Mesodermal cell (in vitro differentiated cells): ENCODE results near the gene DCUN1D2.

Experiments
- H3K27ac ChIP-seq: 2 replicates; pipeline ENCODE4 v1.7.0; 2013; ENCODE audit warnings: mild to moderate bottlenecking, low read depth, low read length, moderate library complexity; ENCODE audit not compliant: severe bottlenecking
- H3K36me3 ChIP-seq: 2 replicates; pipeline ENCODE4 v1.7.1; 2013; ENCODE audit warnings: mild to moderate bottlenecking, low read length, moderate library complexity; ENCODE audit not compliant: control insufficient read depth, insufficient read depth
- H3K4me1 ChIP-seq: one replicate; pipeline ENCODE4 v1.7.1; 2013; ENCODE audit warnings: mild to moderate bottlenecking, low read length; ENCODE audit not compliant: insufficient read depth, control insufficient read depth, poor library complexity, severe bottlenecking
- H3K4me3 ChIP-seq: 2 replicates; pipeline ENCODE4 v1.7.0; 2013; ENCODE audit warnings: low read length, control low read depth, mild to moderate bottlenecking; ENCODE audit not compliant: insufficient read depth, poor library complexity, severe bottlenecking; ENCODE audit errors: extremely low read depth
- H3K9me3 ChIP-seq: 2 replicates; pipeline ENCODE4 v1.7.1; 2013; ENCODE audit warnings: mild to moderate bottlenecking, low read length, moderate library complexity; ENCODE audit not compliant: control insufficient read depth
- WGBS, 2 experiments: methylation state at CpG; one replicate each; pipeline ENCODE4 v1.1.5; 2013; ENCODE audit warnings: missing lambda C conversion rate in 2 of 2; ENCODE audit not compliant: insufficient coverage in 2 of 2; 5-methylcytosine and 5-hydroxymethylcytosine counted together

DCUN1D2 gene

DNA sequence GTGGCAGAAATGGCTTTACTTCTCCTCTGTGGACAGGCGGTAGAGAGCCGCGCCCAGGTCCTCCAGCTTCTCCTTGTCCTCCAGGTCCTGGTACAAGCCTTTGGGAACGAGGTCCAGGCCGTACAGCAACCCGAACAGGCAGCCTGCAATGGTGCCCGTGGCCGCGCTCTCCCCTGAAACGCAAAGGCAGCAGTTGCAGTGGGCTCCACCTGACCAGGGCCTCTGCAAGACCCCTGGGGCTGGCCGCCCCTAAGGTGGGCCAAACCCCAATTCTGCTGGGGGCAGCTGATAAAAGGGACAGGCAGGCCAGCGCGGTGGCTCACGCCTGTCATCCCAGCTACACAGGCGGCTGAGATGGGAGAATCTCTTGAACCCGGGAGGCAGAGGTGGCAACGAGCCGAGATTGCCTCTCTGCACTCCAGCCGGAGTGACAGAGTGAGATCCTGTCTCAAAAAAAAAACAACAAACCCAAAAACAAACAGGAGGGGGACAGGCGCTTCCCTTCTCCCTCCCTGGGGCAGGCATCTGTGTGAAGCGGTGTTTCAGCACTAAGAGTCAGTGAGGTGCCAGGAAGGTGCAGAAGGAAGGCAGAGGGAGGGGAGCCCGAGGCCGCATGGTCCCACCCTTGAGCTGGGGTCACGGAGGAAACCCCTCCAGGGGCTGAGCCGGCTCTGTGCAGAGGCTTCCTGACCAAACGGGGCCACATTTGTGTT lies 67.5 kb downstream of the DCUN1D2 start:
- 93% methylated on average over 21 to 26 of the region's 26 CpGs for WGBS, 2 experiments
- Histone ChIP-seq H3K36me3 (no peaks in the 10 kb centered on the region), H3K9me3 (no peaks in the 10 kb centered on the region), H3K27ac (no peak overlapping the region), H3K4me1 (no peaks in the 10 kb centered on the region), H3K4me3 (no peak overlapping the region)

DNA sequence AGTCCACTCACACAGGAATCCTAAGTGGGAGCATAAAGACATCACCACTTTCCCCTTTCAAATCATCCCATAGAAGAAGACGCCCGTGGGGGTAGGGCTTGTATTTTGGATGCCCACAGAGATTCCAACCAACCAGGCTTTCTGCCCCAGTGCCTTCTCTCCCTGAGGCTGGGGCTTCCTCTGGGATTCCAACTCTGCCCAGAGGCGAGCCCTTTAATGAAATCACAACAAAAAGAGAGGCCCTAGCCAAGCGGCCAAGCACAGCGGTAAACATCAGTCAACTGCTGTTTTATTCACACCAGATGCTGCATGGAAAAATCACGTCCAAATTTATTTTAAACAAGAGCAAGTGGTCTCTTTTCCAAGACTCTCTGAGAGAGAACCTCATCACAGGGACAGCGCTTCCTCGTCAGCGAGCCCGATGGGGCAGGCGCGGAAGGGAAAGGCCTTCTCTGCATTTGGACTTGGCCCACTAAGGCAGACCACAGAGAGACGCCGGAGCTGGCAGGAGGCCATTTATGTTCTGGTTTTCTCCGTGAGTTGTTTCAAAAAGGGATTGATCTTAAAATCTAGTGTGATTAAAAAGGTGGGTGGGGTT lies 68.7 kb downstream of the DCUN1D2 start:
- Histone ChIP-seq H3K4me1 (no peaks in the 10 kb centered on the region), H3K36me3 (no peaks in the 10 kb centered on the region), H3K9me3 (no peaks in the 10 kb centered on the region), H3K27ac (no peak overlapping the region), H3K4me3 (no peak overlapping the region)
- WGBS, 2 experiments, result 89 to 90% methylated on average over 12 to 13 of the region's 15 CpGs

DNA sequence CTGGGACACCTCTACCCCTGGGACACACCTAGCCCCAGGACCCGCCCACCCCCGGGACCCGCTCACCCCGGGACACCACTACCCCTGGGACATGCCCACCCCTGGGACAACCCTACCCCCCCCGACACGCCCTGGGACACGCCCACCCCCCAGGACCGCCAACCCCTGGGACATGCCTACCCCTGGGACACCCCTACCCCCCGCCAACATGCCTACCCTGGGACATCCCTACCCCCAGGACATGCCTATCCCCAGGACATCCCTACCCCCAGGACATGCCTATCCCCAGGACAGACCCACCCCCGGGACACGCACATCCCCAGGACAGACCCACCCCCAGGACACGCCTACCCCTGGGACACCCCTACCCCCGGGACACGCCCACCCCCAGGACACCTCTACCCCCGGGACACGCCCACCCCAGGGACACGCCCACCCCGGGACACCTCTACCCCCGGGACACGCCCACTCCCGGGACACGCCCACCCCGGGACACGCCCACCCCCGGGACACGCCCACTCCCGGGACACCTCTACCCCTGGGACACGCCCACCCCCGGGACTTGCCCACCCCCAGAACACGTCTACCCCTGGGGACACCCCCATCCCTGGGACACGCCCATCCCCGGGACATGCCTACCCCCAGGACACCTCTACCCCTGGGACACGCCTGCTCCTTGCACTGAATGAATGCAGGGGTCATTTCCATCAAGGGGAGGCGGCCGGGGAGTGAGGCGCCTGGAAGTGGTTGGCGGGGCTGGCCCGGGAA lies 69.5 kb downstream of the DCUN1D2 start:
- WGBS, 2 experiments, result 94% methylated on average over 5 of the region's 38 CpGs; no CpG with 5 or more reads in 1 of the 2 experiments
- Histone ChIP-seq H3K9me3 (no peaks in the 10 kb centered on the region), H3K36me3 (no peaks in the 10 kb centered on the region), H3K4me3 (no peak overlapping the region), H3K4me1 (no peaks in the 10 kb centered on the region), H3K27ac (no peak overlapping the region)

DNA sequence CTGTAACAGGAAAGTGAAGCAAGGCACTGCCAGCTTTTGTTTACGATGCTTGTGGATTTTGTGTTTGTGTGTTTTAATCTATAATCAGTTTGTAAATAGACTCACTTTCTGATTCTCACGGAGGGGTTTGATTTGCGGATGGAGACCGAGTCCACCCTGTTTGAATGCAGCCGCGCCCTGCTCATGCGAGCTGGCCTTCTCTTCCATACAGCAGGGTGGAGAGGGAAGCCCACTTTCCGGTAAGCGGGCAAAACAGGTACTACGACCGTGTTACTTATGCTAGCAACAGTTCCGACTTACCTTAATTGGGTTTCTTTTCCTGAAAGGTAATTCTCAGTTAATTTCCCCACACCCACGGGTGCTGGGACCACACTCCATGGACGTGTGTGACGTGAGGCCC lies 70.3 kb downstream of the DCUN1D2 start:
- 90 to 92% methylated on average over 12 to 14 of the region's 15 CpGs for WGBS, 2 experiments
- Histone ChIP-seq H3K4me1 (no peaks in the 10 kb centered on the region), H3K27ac (no peak overlapping the region), H3K36me3 (no peaks in the 10 kb centered on the region), H3K4me3 (no peak overlapping the region), H3K9me3 (no peaks in the 10 kb centered on the region)

DNA sequence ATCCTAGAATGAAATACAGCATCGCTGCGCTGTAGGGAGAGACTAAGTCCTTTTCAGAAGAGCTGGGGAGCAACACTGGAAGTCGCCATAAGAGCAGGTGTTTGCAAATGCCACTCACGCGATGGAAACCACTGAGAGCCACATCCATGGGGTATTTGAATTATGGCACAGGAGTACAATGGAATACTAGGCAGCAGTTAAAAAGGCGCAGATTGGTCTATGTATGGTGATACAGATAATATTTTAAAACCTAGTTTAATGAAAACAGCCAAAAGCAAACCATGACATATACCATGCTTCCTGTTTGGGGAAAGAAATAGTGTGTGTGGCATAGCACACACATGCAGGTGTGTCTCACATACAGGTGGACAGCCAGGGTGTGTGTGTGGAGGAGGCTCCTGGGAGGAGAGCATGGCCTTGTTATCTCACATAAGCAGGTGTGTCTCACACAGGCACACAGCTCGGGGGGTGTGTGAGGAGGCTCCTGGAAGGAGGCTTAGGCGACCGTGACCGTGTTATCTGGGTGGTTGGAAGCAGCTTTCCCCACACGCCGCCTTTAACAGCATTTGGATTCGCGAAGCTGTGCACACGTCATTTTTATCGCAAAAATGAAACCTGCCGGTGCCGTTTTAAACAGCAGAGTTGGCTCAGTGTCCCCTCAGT lies 70.8 kb downstream of the DCUN1D2 start:
- Histone ChIP-seq H3K36me3 (no peaks in the 10 kb centered on the region), H3K4me3 (no peak overlapping the region), H3K4me1 (no peaks in the 10 kb centered on the region), H3K27ac (no peak overlapping the region), H3K9me3 (no peaks in the 10 kb centered on the region)
- 92 to 96% methylated on average over 17 of the region's 18 CpGs for WGBS, 2 experiments

DNA sequence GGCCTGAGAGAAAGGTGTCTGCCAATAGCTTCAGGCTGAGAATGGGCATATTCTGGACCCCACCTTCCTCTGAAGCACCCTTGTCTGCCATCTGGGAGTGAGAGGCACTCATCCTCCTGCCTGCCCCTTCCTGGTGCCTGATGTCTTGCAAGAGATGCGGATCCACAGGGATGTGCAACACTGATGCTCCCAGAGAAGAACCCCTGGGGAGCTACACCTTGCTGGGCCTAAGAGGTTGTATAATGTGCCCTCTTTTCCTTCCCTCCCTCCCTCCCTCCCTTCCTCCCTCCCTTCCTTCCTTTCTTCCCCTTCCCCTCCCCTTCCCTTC lies 71.8 kb downstream of the DCUN1D2 start:
- 100% methylated on average over 1 of the region's 1 CpG; no CpG with 5 or more reads in 1 of the 2 experiments for WGBS, 2 experiments
- no peaks in the 10 kb centered on the region for H3K9me3 ChIP-seq
- no peak overlapping the region for H3K27ac ChIP-seq
- H3K4me1 ChIP-seq, result peaks cover 3% of the 10 kb centered on the region
- H3K4me3 ChIP-seq, result no peak overlapping the region
- H3K36me3 ChIP-seq, result no peaks in the 10 kb centered on the region

DNA sequence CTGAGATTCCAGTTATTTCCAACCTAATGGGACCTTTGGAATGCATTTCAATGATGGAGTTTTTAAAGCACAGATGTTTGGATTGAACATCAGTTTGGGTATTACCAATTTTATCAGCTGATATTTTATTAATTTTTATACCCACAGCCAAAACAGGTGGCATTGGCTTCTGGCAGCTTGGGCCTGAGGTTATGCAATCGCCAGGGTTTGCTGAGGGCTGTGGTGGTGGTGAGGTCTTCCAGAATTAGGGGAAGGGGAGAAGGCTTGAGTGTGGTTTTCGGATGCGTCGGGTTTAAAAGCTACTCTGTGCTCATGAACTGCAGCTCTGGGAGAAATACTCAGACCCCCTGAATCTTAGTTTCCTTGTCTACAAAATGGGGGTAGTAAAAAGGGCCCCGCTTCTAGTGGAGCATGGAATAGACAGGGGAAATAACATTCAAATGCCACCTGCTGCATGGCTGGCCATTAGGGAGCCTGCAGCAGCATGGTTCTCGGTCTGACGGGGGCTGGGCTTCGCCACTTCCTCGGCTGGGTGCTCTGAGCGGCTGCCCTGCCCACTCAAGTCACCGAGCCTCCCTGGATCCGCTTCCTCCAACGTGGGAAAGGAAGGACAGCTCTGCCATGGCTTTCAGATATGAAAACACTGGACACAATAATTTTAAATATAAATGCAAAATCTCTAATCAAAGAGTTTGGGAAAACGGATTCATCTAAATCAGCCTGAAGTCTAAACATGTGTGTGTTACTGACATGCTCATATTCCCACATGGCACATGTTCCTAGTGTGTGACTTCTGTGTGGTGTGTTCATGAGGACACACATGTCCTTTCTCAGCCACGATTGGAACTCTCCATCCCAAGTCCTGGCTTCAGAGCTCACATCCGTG lies 72.4 kb downstream of the DCUN1D2 start:
- 67 to 80% methylated on average over 8 of the region's 16 CpGs for WGBS, 2 experiments
- H3K4me3 ChIP-seq, result no peak overlapping the region

DNA sequence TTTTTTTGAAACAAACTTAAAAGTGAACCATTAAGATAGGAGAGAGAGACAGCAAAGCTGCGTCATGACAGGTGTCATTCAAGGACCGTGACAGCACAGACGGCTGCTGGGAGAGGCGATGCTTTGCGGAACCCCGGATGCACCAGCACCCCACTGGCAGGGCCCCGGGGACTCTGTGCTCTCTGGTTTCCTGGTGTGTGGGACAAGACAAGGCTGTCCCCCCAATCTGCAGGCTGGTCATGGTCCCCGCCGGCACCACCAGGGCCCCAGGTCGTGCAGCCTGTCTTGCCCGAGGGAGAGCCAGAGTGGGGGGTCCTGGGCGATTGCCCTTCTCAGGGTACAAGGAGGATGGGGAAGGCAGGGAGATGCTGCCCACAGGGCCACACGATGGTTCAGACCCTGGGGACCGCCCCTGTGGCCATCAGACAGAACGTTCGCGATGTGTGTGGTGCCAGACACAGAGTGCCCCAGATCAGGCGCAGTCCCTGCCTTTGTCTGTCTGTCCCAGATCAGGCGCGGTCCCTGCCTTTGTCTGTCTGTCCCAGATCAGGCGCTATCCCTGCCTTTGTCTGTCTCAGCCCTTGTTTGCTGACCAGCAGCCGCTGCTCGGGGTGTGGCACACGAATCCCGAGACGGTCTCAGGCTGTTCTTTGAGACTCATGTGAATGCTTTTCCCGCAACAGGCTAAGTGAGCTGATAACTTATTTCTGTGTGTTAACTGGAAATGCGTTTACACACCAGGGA lies 73.3 kb downstream of the DCUN1D2 start:
- Histone ChIP-seq H3K27ac (no peak overlapping the region), H3K4me1 (peaks cover 5% of the 10 kb centered on the region), H3K9me3 (no peaks in the 10 kb centered on the region), H3K36me3 (no peaks in the 10 kb centered on the region), H3K4me3 (no peak overlapping the region)
- 91 to 94% methylated on average over 18 to 28 of the region's 28 CpGs for WGBS, 2 experiments

More for the DNA sequence above, 72.4 kb downstream of the DCUN1D2 start:
- Histone ChIP-seq H3K27ac (no peak overlapping the region), H3K36me3 (no peaks in the 10 kb centered on the region), H3K9me3 (no peaks in the 10 kb centered on the region), H3K4me1 (peaks cover 5% of the 10 kb centered on the region)

DNA sequence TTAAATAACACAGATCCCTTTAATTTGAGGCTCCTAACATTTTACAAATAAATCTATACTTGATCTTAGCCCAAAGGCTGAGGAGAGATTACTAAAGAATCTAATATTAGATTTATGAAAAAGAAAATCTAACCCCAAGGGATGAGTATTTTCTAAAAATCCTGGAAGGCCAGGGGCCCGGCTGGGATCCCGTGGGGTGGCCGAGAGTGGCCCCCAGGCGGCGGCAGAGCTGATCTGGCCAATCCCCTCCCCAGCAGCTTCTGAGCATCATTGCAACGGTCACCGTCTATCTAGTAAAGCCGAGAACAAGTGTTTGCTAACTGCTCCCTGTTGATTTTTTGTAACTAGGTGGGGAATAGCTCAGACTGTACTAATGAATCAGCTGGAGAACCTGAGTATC lies 74.7 kb downstream of the DCUN1D2 start:
- no peak overlapping the region for H3K27ac ChIP-seq
- no peak overlapping the region for H3K4me3 ChIP-seq
- H3K4me1 ChIP-seq, result peaks cover 6% of the 10 kb centered on the region
- 84 to 87% methylated on average over 8 of the region's 8 CpGs for WGBS, 2 experiments
- H3K36me3 ChIP-seq, result no peaks in the 10 kb centered on the region
- no peaks in the 10 kb centered on the region for H3K9me3 ChIP-seq
